Neural progenitor cell (in vitro differentiated cells): ENCODE data around the gene SMYD3.

Experiments
- EZH2 ChIP-seq: fragments of 200-600 bp; sonication (generic); IDR thresholded peaks from 2 replicates; pipeline ENCODE4 v1.6.1; 2017; ENCODE audit warnings: antibody characterized with exemption, mild to moderate bottlenecking, moderate library complexity
- EZH2phosphoT487 ChIP-seq: fragments of 200-600 bp; sonication (generic); IDR thresholded peaks from 2 replicates; pipeline ENCODE4 v1.6.1; 2017; ENCODE audit warnings: antibody characterized with exemption
- TF ChIP-seq, protein P1 (sequence below): fragments of 200-600 bp; sonication (generic); IDR thresholded peaks from 2 replicates; pipeline ENCODE4 v1.5.1; 2017; ENCODE audit warnings: antibody characterized with exemption, mild to moderate bottlenecking

DNA sequence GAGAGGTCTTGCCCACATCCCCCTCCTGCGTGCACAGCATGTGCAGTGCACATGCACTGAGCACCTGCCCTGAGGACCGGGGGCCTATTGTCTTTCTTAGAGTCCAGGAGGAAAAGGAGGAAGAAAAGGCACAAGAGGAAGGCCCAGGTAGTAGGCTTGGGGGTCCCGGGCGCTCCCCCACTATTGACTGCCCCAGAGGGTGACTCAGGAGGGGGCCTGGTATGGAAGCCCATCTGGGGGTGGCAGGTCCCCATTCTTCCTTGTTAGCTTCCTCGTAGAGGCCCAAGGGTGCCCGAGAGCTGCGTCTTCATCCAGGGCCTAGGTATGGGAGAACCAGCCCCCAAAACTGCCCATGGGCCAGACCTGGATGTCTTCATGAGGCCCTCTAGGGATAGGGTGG, 4.1 kb upstream of the SMYD3 start:
- TF ChIP-seq, protein P1, sequence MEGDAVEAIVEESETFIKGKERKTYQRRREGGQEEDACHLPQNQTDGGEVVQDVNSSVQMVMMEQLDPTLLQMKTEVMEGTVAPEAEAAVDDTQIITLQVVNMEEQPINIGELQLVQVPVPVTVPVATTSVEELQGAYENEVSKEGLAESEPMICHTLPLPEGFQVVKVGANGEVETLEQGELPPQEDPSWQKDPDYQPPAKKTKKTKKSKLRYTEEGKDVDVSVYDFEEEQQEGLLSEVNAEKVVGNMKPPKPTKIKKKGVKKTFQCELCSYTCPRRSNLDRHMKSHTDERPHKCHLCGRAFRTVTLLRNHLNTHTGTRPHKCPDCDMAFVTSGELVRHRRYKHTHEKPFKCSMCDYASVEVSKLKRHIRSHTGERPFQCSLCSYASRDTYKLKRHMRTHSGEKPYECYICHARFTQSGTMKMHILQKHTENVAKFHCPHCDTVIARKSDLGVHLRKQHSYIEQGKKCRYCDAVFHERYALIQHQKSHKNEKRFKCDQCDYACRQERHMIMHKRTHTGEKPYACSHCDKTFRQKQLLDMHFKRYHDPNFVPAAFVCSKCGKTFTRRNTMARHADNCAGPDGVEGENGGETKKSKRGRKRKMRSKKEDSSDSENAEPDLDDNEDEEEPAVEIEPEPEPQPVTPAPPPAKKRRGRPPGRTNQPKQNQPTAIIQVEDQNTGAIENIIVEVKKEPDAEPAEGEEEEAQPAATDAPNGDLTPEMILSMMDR = no peak
- TF ChIP-seq EZH2phosphoT487 = no peak
- TF ChIP-seq EZH2 = no peak
